ENCODE measurements around the gene ZNF511.

ZNF511 gene

GRCh38 chr10:133270204-133270603 is 38.5 kb upstream of the ZNF511 start:
- DNase-seq (ENCODE audit: low read depth): no peak
- no peak for TF ChIP-seq CTCF (conservative IDR thresholded peaks at IDR 0.05; ENCODE audit: low read depth, low read length)
- no peak overlapping the region for H3K4me3 ChIP-seq (ENCODE audit: low read depth, low read length)

GRCh38 chr10:133270773-133271297 is 37.9 kb upstream of the ZNF511 start:
- H3K4me3 ChIP-seq (ENCODE audit: low read depth, low read length): no peak overlapping the region
- no peak for DNase-seq (ENCODE audit: low read depth)
- TF ChIP-seq CTCF (conservative IDR thresholded peaks at IDR 0.05; ENCODE audit: low read depth, low read length): no peak

GRCh38 chr10:133271521-133272300 is 37.0 kb upstream of the ZNF511 start:
- no peak for DNase-seq (ENCODE audit: low read depth)
- no peak for TF ChIP-seq CTCF (conservative IDR thresholded peaks at IDR 0.05; ENCODE audit: low read depth, low read length)
- no peak overlapping the region for H3K4me3 ChIP-seq (ENCODE audit: low read depth, low read length)

GRCh38 chr10:133272301-133272963 is 36.3 kb upstream of the ZNF511 start:
- no peak overlapping the region for H3K4me3 ChIP-seq (ENCODE audit: low read depth, low read length)
- no peak for TF ChIP-seq CTCF (conservative IDR thresholded peaks at IDR 0.05; ENCODE audit: low read depth, low read length)
- no peak for DNase-seq (ENCODE audit: low read depth)

- no peak for TF ChIP-seq CTCF (conservative IDR thresholded peaks at IDR 0.05; ENCODE audit: low read depth, low read length)
- no peak for DNase-seq (ENCODE audit: low read depth)
- no peak overlapping the region for H3K4me3 ChIP-seq (ENCODE audit: low read depth, low read length)
These were observed 35.7 kb upstream of the ZNF511 start for GRCh38 chr10:133272964-133273420.

- DNase-seq (ENCODE audit: low read depth): no peak
- no peak for TF ChIP-seq CTCF (conservative IDR thresholded peaks at IDR 0.05; ENCODE audit: low read depth, low read length)
- no peak overlapping the region for H3K4me3 ChIP-seq (ENCODE audit: low read depth, low read length)
These were observed 35.1 kb upstream of the ZNF511 start for GRCh38 chr10:133273534-133274143.
